IMR-90 (cell line): ENCODE data around the gene AP2A1. TPM values are rescaled to one million over a fixed set of nuclear protein-coding genes. Genes with fewer than 3 reads are reported as not detected.

Experiments used
- ATAC-seq: fragments of 200-7000 bp; cut with Tn5 transposase; 2 replicates; pipeline ENCODE4 v1.9.1; 2020; ENCODE audit warnings: low read depth, mild to moderate bottlenecking, moderate library complexity
- BruUV-seq: library from RNA; stranded (reverse); fragments of 400-500 nt; replicated peaks from 2 replicates; lab custom pipeline; 2021; lab: Mats Ljungman, UMichigan
- CTCF ChIA-PET: fragments of 300-600 bp; formaldehyde crosslinking; extraction: SDS; loops from one replicate; lab custom pipeline; 2021; ENCODE audit warnings: antibody characterized with exemption; lab: Yijun Ruan, JAX
- POLR2A ChIA-PET: fragments of 300-600 bp; sonication (Branson Sonifier 250); formaldehyde crosslinking; loops from one replicate; lab custom pipeline; 2022; ENCODE audit warnings: antibody characterized with exemption; ENCODE audit not compliant: unreplicated experiment; lab: Charles Lee
- DNase-seq: peaks from one replicate; pipeline ENCODE4 v3.0.0; 2013
- H2AFZ ChIP-seq: replicated peaks from 2 replicates; pipeline ENCODE3; 2013; ENCODE audit warnings: low read length, mild to moderate bottlenecking; ENCODE audit not compliant: poor library complexity
- H2AK5ac ChIP-seq: 2 replicates; pipeline ENCODE4 v1.6.1; 2013; ENCODE audit warnings: low read depth, low read length, inconsistent platforms
- H2AK9ac ChIP-seq: replicated peaks from 2 replicates; pipeline ENCODE3; 2013; ENCODE audit warnings: mild to moderate bottlenecking, low read depth, low read length, moderate library complexity; ENCODE audit not compliant: poor library complexity
- H2BK120ac ChIP-seq: 2 replicates; pipeline ENCODE4 v1.6.1; 2013; ENCODE audit warnings: low read depth, low read length, inconsistent platforms
- H2BK15ac ChIP-seq: 3 replicates; pipeline ENCODE4 v1.6.1; 2013; ENCODE audit warnings: low read depth, low read length, inconsistent platforms
- H2BK20ac ChIP-seq: 2 replicates; pipeline ENCODE4 v1.6.1; 2013; ENCODE audit warnings: low read depth, mild to moderate bottlenecking, inconsistent platforms, low read length, moderate library complexity
- H2BK5ac ChIP-seq: 2 replicates; pipeline ENCODE4 v1.6.1; 2013; ENCODE audit warnings: mild to moderate bottlenecking, low read depth, low read length, inconsistent platforms; ENCODE audit not compliant: poor library complexity, severe bottlenecking
- H3K14ac ChIP-seq: replicated peaks from 2 replicates; pipeline ENCODE4 v1.6.1; 2013; ENCODE audit warnings: low read depth, low read length, inconsistent platforms
- H3K18ac ChIP-seq: 2 replicates; pipeline ENCODE4 v1.6.1; 2013; ENCODE audit warnings: low read depth, low read length, control low read depth
- H3K23ac ChIP-seq: 2 replicates; pipeline ENCODE4 v1.6.1; 2013; ENCODE audit warnings: low read depth, low read length, inconsistent platforms
- H3K27ac ChIP-seq: 2 replicates; pipeline ENCODE4 v1.5.1; 2013; ENCODE audit warnings: mild to moderate bottlenecking, control low read depth, low read length; ENCODE audit not compliant: insufficient read depth
- H3K27me3 ChIP-seq: 2 replicates; pipeline ENCODE4 v1.6.1; 2013; ENCODE audit warnings: low read length; ENCODE audit not compliant: control insufficient read depth, insufficient read depth
- H3K36me3 ChIP-seq: 2 replicates; pipeline ENCODE4 v1.6.1; 2013; ENCODE audit warnings: low read length, mixed read lengths; ENCODE audit not compliant: control insufficient read depth, insufficient read depth
- H3K4ac ChIP-seq: 2 replicates; pipeline ENCODE4 v1.6.1; 2013; ENCODE audit warnings: low read depth, low read length, inconsistent platforms
- H3K4me1 ChIP-seq: 2 replicates; pipeline ENCODE4 v1.6.1; 2013; ENCODE audit warnings: low read length, mixed read lengths; ENCODE audit not compliant: control insufficient read depth, insufficient read depth
- H3K4me2 ChIP-seq: 2 replicates; pipeline ENCODE4 v1.6.1; 2013; ENCODE audit warnings: low read depth, mild to moderate bottlenecking, control low read depth, low read length, moderate library complexity
- H3K4me3 ChIP-seq: 2 replicates; pipeline ENCODE4 v1.5.1; 2013; ENCODE audit warnings: low read depth, mild to moderate bottlenecking, control low read depth, low read length, moderate library complexity; ENCODE audit not compliant: insufficient read depth
- H3K56ac ChIP-seq: 2 replicates; pipeline ENCODE4 v1.6.1; 2013; ENCODE audit warnings: low read length, inconsistent platforms; ENCODE audit not compliant: insufficient read depth; ENCODE audit errors: extremely low read depth
- H3K79me1 ChIP-seq, 2 experiments: 2 replicates each; pipeline ENCODE4 v1.6.1; 2013; ENCODE audit warnings: low read length in 2 of 2, inconsistent platforms in 1 of 2, low read depth in 1 of 2
- H3K9ac ChIP-seq: 2 replicates; pipeline ENCODE4 v1.6.1; 2013; ENCODE audit warnings: low read depth, low read length, control low read depth
- H3K9me1 ChIP-seq: 2 replicates; pipeline ENCODE4 v1.6.1; 2013; ENCODE audit warnings: low read length, inconsistent platforms; ENCODE audit not compliant: insufficient read depth
- H3K9me3 ChIP-seq: 2 replicates; pipeline ENCODE4 v1.6.1; 2013; ENCODE audit warnings: low read length; ENCODE audit not compliant: control insufficient read depth, insufficient read depth
- H4K20me1 ChIP-seq: 2 replicates; pipeline ENCODE4 v1.6.1; 2013; ENCODE audit warnings: low read length, inconsistent platforms; ENCODE audit not compliant: insufficient read depth
- H4K5ac ChIP-seq: 2 replicates; pipeline ENCODE4 v1.6.1; 2013; ENCODE audit warnings: mild to moderate bottlenecking, low read depth, low read length, control low read depth
- H4K8ac ChIP-seq, 2 experiments: 2 replicates each; pipeline ENCODE4 v1.6.1; 2013; ENCODE audit warnings: low read depth in 2 of 2, low read length in 2 of 2, control low read depth in 1 of 2, inconsistent platforms in 1 of 2
- H4K91ac ChIP-seq: 2 replicates; pipeline ENCODE4 v1.6.1; 2013; ENCODE audit warnings: low read depth, low read length, inconsistent platforms; ENCODE audit not compliant: insufficient read depth
- BHLHE40 ChIP-seq: fragments of 150-350 bp; IDR thresholded peaks from 2 replicates; pipeline ENCODE4 v1.6.1; 2016; ENCODE audit warnings: mild to moderate bottlenecking, low read depth, low read length
- CHD1 ChIP-seq: IDR thresholded peaks from 2 replicates; pipeline ENCODE4 v1.6.1; 2012; ENCODE audit warnings: low read depth, low read length, improper control_type of control experiment
- ELK1 ChIP-seq: fragments of 150-350 bp; IDR thresholded peaks from 2 replicates; pipeline ENCODE4 v1.6.1; 2016; ENCODE audit warnings: low read depth, mild to moderate bottlenecking, low read length, moderate library complexity, borderline replicate concordance
- FOS ChIP-seq: fragments of 150-350 bp; IDR thresholded peaks from 2 replicates; pipeline ENCODE4 v1.6.1; 2016; ENCODE audit warnings: low read depth, low read length
- MAFK ChIP-seq: IDR thresholded peaks from 2 replicates; pipeline ENCODE4 v1.6.1; 2012; ENCODE audit warnings: low read depth, low read length, improper control_type of control experiment
- MXI1 ChIP-seq: IDR thresholded peaks from 2 replicates; pipeline ENCODE4 v1.6.1; 2012; ENCODE audit warnings: low read depth, mild to moderate bottlenecking, low read length, moderate library complexity, borderline replicate concordance
- NFE2L2 ChIP-seq: fragments of 150-350 bp; IDR thresholded peaks from 2 replicates; pipeline ENCODE4 v1.6.1; 2016; ENCODE audit warnings: low read depth, mild to moderate bottlenecking, low read length
- POLR2A ChIP-seq: IDR thresholded peaks from 2 replicates; pipeline ENCODE4 v1.6.1; 2012; ENCODE audit warnings: mild to moderate bottlenecking, low read depth, low read length
- RAD21 ChIP-seq: IDR thresholded peaks from 2 replicates; pipeline ENCODE4 v1.6.1; 2012; ENCODE audit warnings: low read length, improper control_type of control experiment
- RCOR1 ChIP-seq: IDR thresholded peaks from 2 replicates; pipeline ENCODE4 v1.6.1; 2012; ENCODE audit warnings: mild to moderate bottlenecking, low read length, improper control_type of control experiment; ENCODE audit not compliant: insufficient replicate concordance
- SMC3 ChIP-seq: fragments of 150-350 bp; IDR thresholded peaks from 2 replicates; pipeline ENCODE4 v1.6.1; 2016; ENCODE audit warnings: low read depth, mild to moderate bottlenecking, antibody characterized with exemption, low read length, moderate library complexity
- WGBS, 2 experiments: methylation state at CpG; one replicate each; pipeline versions ENCODE4 v1.1.5 to v1.1.7; 2013; ENCODE audit warnings: missing lambda C conversion rate in 2 of 2; ENCODE audit not compliant: insufficient read length in 1 of 2; ENCODE audit errors: extremely low coverage in 2 of 2; 5-methylcytosine and 5-hydroxymethylcytosine counted together
- dilution Hi-C: fragments of 300-500 bp; cut with HindIII; formaldehyde crosslinking; loops from one replicate; pipeline ENCODE4 v1.14.3; 2018; ENCODE audit warnings: low sequenced_read_pairs; ENCODE audit not compliant: unreplicated experiment
- in situ Hi-C: fragments of 300-500 bp; cut with MboI; formaldehyde crosslinking; loops from 3 replicates; pipeline ENCODE4 v1.14.3; 2019; ENCODE audit warnings: low sequenced_read_pairs, inconsistent platforms, mixed read lengths
- intact Hi-C: fragments of 100-400 bp; cut with micrococcal nuclease; formaldehyde crosslinking; loops from 2 replicates; pipeline ENCODE4 v1.10.0; 2022
- polyA plus RNA-seq, 3 experiments: library from polyadenylated mRNA; depleted of rRNA; stranded (reverse); fragments of >200 nt; gene quantifications; 2 replicates each; pipeline ENCODE4 v1.2.3, GENCODE V29; 2012; ENCODE audit warnings: low replicate concordance in 1 of 3
- total RNA-seq: library from RNA; depleted of rRNA; stranded (reverse); fragments of >200 nt; gene quantifications from 2 replicates; pipeline ENCODE4 v1.2.3, GENCODE V29; 2012
- TF ChIP-seq, protein P1 (sequence below): conservative IDR thresholded peaks from 2 replicates; pipeline ENCODE4 v1.5.1; 2012; ENCODE audit warnings: mild to moderate bottlenecking, low read depth, low read length, improper control_type of control experiment
- TF ChIP-seq, protein P2 (sequence below): fragments of 150-350 bp; IDR thresholded peaks from 2 replicates; pipeline ENCODE4 v1.6.1; 2017; ENCODE audit warnings: mild to moderate bottlenecking, antibody characterized with exemption, low read length, low read depth

AP2A1 gene
- total and polyA plus RNA-seq, 2 of the 4 experiments (the other 2 are of a cell fraction) = 40.7 to 122 TPM

- dilution Hi-C loops (no loop called here), intact Hi-C loops (loop anchor here (5.0 kb wide), 1 partner anchor 109 kb away; the partner anchor contains the start of gene CPT1C), in situ Hi-C loops (no loop called here)
- peak overlapping the region; percentile 2; the same call in 1 of the 2 replicates for H3K27ac ChIP-seq
- H3K27me3 ChIP-seq = no peaks in the 10 kb centered on the region
- ChIA-PET POLR2A (no interaction called here), CTCF (no interaction called here)
- H3K79me1 ChIP-seq = peaks cover 4 to 25% of the 10 kb centered on the region in 2 experiments; a peak in 3 of 4 replicates
- H3K4ac ChIP-seq = no peak overlapping the region
- no peak overlapping the region for H2BK15ac ChIP-seq
- H3K4me2 ChIP-seq = peak overlapping the region; percentile 20; the same call in 1 of the 2 replicates
- no peak for TF ChIP-seq POLR2A
- TF ChIP-seq MAFK = no peak
- TF ChIP-seq MXI1 = no peak
- no peak for TF ChIP-seq NFE2L2
- no peak for TF ChIP-seq CHD1
- no peak for TF ChIP-seq FOS
- no peak for TF ChIP-seq BHLHE40
- TF ChIP-seq, protein P1, sequence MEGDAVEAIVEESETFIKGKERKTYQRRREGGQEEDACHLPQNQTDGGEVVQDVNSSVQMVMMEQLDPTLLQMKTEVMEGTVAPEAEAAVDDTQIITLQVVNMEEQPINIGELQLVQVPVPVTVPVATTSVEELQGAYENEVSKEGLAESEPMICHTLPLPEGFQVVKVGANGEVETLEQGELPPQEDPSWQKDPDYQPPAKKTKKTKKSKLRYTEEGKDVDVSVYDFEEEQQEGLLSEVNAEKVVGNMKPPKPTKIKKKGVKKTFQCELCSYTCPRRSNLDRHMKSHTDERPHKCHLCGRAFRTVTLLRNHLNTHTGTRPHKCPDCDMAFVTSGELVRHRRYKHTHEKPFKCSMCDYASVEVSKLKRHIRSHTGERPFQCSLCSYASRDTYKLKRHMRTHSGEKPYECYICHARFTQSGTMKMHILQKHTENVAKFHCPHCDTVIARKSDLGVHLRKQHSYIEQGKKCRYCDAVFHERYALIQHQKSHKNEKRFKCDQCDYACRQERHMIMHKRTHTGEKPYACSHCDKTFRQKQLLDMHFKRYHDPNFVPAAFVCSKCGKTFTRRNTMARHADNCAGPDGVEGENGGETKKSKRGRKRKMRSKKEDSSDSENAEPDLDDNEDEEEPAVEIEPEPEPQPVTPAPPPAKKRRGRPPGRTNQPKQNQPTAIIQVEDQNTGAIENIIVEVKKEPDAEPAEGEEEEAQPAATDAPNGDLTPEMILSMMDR = no peak
- TF ChIP-seq, protein P2, sequence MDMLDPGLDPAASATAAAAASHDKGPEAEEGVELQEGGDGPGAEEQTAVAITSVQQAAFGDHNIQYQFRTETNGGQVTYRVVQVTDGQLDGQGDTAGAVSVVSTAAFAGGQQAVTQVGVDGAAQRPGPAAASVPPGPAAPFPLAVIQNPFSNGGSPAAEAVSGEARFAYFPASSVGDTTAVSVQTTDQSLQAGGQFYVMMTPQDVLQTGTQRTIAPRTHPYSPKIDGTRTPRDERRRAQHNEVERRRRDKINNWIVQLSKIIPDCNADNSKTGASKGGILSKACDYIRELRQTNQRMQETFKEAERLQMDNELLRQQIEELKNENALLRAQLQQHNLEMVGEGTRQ = no peak
- TF ChIP-seq RAD21 = no peak
- no peak for TF ChIP-seq SMC3
- TF ChIP-seq RCOR1 = no peak
- no peak for TF ChIP-seq ELK1
- no peak overlapping the region for H4K5ac ChIP-seq
- H4K8ac ChIP-seq = no peak overlapping the region; a peak in 2 of 4 replicates
- H3K9ac ChIP-seq = no peak overlapping the region; the same call in 1 of the 2 replicates
- no peak overlapping the region for H4K91ac ChIP-seq
- no peaks in the 10 kb centered on the region for H3K9me3 ChIP-seq
- WGBS, 2 experiments = 50% methylated on average over 12 of the region's 32 CpGs; no CpG with 5 or more reads in 1 of the 2 experiments
- no peak overlapping the region for H2AFZ ChIP-seq
- H2BK20ac ChIP-seq = no peak overlapping the region
- H3K9me1 ChIP-seq = 0 out of 2 replicates have a peak, but pooled peaks cover 3% of the 10 kb centered on the region
- peak overlapping the region; percentile 48; the same call in 1 of the 2 replicates for H3K4me3 ChIP-seq
- peak overlapping the region; percentile 98 for H2AK9ac ChIP-seq
- no peak overlapping the region for H3K14ac ChIP-seq
- H3K23ac ChIP-seq = no peak overlapping the region
- H2BK120ac ChIP-seq = no peak overlapping the region
- H3K36me3 ChIP-seq = peaks cover 64% of the 10 kb centered on the region
- no peaks in the 10 kb centered on the region; the same call in 1 of the 2 replicates for H3K4me1 ChIP-seq
- DNase-seq (no peak), ATAC-seq (no peak)
- H2AK5ac ChIP-seq = peak overlapping the region; percentile 59
- no peak overlapping the region for H2BK5ac ChIP-seq
- no peak overlapping the region for H3K18ac ChIP-seq
- peaks cover 10% of the 10 kb centered on the region for H4K20me1 ChIP-seq
- no peak overlapping the region for H3K56ac ChIP-seq
- TSS peak; percentile 67 for BruUV-seq
Observed at GRCh38 chr19:49801401-49801888, 34.6 kb downstream of the AP2A1 start.
